Measurements from ENCODE around the gene ACO1. TPM values are rescaled to one million over a fixed set of nuclear protein-coding genes. Genes with fewer than 3 reads are reported as not detected.
A peak's percentile ranks its signal among the peaks of the same experiment; 100 is the strongest.

Gene ACO1
- polyA plus RNA-seq, 12 donors: 14.2 to 31.0 (median 26.7) TPM; not detected in 1

DNA sequence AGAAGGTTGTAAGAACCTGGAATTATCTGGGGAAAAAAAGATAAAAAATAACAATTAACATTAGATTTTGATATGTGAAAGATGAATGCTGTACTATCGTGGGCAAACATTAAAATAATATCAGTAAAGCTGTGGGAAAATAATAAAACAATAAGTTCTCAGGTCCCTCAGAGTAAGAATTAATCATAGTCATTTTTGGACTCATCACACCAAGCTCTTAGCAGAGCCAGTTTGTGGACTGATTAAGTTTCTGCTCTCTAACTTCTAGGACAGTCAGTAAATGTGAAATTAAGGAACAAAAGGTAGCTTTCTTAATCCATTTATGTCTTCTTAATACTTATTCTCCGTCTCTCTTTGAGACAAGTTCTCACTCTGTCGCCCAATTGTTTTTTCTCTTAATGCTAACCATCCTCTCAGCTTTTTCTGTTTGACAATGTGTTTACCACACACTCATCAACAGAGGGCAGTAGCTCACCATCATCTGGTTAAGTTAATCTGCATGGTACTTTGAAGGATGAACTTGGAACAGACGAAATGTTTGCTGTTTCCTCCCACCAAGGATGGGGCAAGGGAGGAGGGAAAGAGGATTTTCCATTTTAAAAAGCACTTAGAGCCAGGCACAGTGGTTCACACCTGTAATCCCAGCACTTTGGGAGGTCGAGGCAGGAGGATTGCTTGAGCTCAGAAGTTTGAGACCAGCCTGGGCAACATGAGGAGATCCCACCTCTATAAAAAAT, 5.3 kb upstream of the ACO1 start:
- DNase-seq: peak; percentile 76

DNA sequence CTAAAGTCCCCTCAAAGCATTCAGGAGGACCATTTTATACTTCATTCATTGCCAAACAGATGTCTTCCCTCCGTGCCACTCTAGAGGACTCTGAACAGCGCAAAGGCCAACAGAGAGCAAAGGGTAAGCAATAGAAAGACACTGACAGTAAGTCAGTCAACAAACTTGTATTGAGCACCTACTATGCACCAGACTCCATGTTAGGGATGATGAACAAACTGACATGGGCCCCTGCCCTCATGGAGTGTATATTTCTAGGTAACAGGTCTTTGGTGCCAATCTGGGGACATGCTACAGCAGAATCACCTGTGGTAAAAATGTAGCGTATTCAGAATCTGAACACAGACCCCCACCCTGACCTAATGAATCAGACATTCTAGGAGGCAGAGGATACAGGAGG, 3.5 kb upstream of the ACO1 start:
- no peak for DNase-seq

DNA sequence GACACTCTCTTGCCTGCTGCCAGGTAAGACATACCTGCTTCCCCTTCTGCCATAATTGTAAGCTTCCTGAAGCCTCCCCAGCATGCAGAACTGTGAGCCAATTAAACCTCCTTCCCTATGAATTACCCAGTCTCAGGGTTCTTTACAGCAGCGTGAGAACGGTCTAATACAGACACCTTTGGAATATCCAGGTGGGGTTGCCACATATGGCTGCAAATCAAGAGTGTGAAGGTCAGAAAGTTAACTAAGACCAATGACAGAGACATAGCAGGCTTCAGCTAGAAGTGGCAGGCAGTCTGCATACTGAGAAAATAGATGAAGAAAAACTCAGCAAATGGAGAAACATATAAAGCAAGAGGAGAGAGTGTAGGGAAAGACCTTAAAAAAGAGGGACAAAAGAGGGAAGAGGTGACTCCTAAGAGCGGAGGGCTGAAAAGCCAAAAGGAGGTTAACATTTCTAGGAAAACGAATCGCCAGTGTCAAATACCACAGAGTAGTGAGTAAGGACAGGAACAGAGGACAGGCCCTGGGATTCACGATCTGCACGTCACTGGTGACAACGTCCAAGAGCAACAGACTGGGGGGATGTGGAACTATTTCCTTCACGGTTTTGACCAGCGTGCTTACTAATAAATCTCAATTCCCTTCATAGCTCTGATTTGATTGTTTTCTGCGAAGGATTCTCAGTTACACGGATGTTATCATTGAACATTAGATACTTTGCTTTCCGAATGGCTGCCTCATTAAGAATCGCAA, 1.7 kb upstream of the ACO1 start:
- DNase-seq: no peak

DNA sequence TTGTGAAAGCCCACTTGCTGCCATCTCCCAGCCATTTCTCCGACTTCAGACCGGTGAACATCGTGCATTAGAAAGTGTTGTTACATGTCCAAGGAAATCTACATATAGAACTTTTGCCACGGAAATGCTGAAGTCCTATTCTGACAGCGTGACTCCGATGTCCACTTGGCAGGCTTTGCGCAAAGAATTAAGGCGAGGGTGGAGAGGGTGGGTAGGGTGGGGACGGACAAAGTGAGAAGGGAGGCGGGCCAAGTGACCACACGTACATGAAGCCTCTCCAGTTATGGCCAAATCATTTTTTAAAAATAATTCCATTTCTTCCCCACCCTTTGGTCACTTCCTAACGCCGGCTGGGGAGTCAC, 460 bp upstream of the ACO1 start:
- DNase-seq: no peak

DNA sequence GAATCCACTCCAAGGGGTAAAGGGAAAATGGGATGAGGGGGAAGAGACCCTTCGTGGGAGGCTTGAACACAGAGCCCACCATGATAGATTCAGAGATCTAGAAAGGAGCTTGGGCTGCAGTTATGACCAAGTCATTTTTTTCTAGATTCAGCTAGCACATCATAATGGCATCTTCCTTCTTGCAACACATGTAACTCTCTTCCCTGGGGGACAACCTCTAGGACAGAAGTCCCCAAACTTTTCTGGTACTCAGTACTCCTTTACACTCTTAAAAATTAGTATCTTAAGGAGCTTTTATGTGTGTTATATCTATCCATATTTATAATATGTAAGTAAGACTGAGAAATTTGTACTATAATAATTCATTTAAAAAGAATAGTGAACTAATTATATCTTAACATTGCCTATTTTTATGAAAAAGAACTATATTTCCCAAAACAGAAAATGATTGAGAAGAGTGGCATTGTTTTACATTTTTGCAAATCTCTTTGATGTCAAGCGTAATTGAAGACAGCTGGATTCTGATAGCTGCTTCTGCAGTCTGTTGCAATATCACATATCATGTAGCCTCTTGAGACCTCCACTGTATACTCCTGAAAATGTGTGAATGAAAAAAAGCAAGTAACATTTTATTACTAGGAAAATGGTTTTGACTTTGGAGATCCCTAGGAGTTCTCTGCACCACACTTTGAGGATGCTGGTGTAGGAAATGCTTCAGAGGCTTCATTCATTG, 875 bp downstream of the ACO1 start:
- no peak for DNase-seq

DNA sequence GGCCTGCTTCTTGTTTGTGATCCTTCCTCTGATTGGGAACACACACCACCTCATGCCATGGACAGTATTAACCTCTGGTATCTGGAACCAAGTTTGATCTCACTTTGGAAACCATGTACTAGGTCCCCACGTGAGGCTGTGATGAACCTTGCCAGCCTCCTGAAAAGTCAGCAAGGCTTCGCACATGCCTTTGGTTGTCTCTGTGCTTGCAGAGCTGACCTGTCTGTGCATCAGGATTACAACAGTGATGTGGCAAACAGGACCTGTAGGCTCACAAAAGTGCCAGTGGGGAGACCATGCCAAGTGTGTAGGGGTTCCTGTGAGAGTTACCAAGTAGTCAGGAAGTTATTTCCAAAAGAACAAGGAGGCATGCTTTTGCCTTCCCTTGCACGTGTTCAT, 1.4 kb downstream of the ACO1 start:
- DNase-seq: no peak

DNA sequence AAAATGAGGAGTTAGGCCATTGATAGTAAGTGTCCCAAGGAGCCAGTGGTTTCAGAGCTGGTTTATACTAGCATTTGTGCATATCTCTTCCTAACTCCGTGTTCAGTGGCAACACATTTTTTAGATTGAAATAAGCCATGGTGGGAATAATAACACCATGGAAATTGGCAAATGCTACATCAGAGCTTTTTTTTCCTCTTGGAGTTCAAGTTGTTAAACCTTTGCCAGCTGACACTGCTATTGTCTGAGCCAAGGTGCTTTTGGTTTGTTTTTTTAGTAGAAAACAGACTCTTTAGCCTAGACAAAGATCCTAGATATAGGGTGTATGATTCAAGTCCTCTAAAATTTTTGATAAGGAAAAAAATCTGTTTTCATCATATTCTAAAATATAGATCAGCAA, 2.8 kb downstream of the ACO1 start:
- DNase-seq: no peak

DNA sequence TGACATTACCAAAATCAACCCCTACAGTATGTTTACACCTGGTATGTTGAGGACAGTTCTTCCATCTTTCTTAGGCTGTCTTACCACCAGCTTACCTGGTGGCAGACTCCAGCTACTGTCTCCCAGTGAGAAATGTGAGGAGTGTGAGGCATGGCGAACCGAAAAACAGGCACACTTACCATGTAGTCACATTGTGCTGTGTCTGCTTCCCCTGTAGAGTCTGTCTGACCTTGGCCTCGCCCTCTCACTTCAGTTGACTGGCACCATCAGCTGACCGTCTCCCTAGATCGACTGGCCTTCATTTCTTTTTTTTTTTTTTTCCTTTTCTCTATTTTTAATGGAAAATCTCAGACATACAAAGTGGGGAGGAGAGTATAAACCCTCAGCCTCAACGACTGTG, 4.9 kb downstream of the ACO1 start:
- DNase-seq: no peak

DNA sequence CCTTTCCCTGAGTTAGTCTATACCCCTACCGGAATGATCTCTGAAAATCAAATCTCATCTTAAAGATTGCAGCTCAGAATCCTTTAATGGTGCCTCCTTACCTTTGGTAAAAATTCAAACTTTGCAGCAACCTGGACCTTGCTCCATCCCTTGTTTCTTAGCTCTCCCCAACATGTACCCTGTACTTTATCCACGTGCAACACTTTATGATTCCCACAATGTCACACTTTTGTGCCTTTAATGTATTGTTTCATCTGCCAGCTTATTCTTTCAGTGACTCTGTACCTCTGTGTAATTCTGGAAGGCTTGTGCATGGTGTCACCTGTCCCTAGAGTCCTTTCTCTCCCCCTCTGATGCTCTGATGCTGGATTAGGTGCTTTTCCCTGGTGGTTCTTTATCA, 9.5 kb downstream of the ACO1 start:
- DNase-seq: no peak

DNA sequence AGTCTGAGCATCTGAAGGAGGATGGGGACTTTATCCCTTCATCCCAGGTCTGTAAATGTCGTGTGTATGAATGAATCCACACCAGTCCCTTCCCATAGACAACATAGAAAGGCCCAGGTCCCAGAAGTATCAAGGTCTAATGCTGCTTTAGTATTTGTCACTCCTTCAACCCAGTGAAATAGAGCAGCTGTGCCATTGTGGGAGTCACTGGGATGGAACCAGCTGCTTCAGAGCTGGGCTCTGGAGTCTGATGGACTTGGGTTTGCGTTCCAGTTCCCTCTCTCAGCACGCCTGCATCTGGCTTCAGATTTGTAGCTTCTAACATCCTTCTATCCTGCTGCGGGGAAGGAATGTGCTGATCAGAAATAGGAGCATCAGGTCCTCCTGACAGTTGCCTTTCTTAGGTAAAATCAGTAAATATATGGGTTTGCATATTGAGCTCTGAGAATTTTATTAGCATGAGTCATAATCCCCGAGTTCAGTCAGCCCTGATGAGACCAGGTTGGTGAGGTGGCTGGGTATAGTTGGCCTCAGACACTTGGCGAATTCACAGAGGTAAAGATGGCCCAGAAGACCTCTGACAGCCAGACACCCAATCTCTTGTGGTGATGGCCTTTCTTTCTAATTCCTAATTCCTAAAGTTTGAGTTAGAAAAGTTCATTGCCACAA, 10.1 kb downstream of the ACO1 start:
- DNase-seq: no peak

DNA sequence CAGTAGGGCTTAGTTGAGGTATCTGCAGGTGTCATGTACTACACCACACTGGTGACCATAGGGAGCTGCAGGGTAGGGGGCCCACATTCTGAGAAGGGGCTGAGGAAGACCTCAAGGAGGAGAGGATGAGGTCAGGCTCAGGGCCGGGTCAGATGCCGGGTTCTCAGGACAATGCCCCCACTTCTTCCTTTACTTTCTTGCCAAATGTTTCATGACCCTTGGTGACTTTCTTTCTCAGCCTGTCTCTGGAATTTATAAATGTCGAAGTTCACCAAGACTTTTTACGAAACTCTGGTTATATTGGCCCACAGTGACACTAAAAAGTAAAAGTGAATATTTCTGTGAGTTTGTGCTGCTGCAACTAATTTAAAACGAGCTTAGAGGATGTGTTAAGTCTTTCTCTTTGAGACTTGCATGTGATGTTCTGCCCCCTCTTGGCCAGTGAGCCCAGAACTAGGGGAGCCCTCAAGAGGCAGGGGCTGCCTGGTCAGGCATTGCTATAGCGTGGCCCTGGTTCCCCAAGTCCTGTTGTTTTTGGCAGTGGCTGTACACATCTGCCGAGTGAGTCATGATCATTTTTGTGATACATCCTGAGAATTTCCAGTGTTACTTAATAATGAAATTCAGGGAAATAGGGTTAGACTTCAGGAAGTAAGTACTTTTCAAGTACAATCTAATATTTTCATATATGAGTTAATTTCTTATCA, 11.2 kb downstream of the ACO1 start:
- peak; percentile 32 for DNase-seq

DNA sequence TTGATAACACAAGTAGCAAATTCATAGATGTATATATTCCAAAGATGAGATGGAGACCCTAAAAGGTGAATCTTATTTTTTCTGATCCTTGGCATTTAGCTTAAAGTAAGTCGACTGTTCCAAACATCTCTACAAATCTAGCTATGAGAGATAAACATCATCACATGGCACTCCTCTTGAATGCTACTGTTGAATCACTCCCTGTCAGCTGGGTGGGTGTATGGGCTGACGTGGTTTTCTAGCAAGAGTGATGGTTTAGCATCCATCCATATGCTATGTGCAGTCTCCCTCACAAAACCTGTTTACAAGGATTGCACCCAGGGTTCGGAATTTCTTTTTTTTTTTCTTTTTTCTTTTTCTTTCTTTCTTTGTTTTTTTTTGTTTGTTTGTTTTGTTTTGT, 13.8 kb downstream of the ACO1 start:
- DNase-seq: no peak

DNA sequence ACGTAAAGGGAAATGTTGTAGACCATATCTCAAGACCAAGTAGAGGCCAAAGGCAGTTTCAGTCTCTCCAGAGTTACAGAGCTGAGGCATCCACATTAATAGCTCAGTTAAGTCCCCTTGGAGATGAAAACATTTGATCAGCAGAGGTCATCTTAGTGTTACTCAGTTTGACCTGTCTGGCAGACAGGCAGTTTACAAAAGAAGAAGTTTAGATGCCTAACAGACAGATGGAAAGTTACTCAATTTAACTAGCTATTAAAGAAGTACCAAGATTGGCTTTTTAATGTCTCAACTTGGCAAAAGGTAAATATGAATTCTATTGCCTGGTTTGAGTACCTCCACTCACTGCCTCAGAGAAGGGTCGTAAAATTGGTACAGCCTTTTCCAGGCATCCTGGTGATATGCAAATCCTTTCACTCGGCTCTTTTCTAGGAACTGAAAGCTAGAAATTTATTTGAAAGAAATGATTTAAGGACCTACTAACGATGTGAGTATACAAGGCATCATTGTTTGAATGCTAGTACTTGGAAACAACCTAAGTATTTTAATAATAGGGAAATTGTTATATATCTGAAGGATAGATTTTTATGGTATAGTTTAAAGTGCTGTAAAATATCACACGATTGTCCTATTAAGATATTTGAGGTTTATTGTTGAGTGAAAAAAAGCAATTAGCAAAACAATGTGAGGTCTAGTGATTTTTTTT, 14.8 kb downstream of the ACO1 start:
- DNase-seq: no peak

DNA sequence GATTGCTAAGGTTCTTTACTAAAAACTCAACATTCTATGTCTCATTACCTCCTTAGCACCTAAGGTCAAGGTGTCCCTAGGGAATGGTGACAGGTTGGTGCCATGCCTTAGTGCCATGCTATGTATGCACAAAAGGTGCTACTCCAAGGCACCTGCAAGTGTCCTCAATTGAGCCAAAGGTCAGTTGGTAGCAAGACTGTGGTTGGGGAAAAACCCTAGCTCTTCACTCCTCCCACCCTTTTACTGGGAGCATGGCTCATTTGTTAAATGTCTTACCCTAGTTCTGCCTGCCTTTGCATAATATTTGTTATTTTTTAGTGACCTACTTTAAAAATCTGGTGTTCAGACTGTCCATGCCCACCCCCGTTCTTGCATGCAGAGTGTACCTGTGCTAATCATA, 17.0 kb downstream of the ACO1 start:
- no peak for DNase-seq

DNA sequence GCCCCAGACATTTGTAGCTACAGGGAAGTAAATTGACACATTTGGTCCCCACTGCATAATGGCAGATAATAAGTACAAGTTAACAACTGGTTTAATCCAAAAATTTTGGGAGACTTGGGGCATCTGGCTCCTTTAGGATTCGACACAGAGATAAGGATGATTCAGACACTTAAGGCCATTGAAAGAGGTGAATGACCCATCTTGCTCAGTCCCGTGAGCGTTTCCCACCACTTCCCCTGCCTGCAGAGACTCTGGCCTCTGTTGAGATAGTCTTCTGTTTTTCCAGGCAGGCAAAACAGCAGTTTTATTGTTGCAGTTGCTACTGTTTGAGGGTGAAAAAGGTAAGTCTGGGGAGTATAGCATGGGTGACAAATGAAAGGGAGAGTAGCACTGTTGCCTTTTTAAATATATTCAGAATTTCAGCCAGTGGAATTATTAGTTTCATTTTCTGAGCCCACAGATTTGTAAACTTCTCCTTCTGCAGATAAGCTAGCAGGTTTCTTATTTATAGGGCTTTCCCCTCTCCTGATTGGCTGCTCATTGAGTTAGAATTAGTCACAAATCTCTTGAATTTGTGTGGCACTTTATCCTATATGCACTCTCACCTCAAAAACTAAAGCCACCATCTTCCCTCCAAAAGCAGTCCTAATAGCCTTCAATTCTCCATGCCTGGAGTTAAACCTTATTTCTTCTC, 19.3 kb downstream of the ACO1 start:
- DNase-seq: no peak

DNA sequence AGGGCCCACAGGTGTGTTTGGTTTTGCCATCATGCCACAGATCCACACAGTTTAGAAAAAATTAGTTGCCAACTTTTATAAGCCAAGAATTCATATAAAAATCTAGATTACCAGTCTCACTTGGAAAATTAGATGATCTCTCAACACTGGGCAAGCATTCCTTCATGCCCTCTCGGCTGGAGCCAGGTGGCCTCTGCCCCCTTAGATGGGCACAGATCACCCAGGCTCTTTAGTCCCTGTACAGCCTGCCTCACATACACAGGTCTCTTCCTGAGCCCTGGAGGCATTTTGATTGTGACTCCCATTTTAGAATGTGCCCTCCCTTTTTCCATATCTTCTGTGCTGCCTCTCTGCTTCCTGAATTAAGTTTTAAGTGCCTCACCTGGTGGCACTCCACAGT, 20.0 kb downstream of the ACO1 start:
- no peak for DNase-seq

DNA sequence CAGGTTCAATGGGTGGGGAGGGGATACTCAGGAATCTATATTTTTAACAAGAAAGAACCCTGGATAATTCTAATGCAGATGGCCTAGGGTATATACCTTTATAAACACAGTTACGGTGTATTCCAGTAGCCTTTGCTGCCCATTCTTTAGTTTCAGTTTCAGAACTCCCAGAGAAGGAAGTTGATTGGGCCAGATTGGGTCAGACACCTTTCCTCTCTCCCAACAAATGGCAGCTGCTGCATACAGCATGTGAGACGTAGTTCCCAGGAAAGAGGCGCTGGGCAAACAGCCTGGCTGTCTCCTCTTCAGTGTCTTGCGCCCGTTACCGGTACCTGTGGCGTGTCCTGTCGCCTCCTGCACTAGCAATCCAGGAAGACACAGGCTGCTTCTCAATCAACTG, 20.4 kb downstream of the ACO1 start:
- DNase-seq: no peak

DNA sequence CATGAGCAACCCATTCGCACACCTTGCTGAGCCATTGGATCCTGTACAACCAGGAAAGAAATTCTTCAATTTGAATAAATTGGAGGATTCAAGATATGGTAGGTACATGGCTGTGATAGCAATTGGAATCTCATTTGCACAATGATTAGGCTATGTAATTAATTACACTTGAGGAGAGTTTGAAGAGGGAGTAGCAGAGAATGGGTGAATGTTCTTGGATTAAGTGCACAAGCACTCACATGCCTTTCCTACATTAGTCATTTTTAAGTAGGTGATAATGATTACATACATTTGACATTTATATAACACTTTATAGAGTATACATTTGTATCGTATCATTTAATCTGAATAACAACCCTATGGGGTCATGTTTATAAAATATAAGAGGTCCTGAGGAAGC, 21.1 kb downstream of the ACO1 start:
- DNase-seq: no peak

DNA sequence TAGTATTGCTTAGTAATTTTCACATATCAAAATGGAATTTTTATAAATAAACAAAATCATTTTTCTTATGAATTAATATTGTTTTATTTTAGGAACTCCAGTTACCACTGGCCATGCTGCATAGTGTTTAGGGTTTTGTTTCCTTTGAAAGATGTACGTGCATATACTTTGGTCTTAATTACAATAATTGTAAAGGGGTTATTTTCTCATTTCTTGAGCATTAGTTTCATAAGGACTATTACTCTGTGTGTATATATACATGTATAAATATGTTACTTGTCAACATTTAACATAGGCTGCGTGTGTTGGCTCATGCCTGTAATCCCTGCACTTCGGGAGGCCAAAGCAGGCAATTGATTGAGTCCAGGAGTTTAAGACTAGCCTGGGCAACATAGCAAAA, 21.6 kb downstream of the ACO1 start:
- no peak for DNase-seq

DNA sequence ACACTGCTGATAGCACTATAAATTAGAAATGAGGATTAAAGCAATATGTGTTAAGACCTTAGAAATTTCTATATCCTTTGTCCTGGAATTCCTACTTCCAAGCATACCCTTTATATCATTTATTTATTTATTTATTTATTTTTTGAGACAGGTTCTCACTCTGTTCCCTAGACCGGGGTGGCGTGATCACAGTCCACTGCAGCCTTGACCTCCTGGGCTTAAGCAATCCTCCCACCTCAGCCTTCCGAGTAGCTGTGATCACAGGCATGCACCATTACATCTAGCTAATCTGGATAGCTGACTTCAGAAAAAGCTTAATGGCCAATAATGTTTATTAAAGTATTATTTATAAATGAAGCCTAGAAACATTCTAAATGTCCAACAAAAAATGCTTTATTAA, 27.3 kb downstream of the ACO1 start:
- DNase-seq: no peak

DNA sequence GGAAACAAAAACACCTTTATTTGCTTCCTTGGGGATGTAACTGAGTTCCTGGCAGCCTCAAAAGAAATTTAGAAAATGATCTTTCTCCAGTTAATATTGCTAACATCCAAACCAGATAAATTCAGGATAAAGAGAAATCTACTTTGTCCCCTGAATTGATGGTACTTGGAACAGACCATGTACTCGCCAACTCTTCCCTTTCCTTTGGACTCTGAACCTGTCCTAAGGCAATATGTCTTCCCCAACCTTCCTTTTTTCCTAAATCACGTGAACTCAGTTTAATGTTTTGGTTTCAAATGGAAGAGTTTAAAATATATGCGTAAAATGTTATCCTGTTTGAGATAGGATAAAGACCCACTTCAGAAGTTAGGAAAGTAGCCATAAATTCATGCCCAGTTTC, 28.0 kb downstream of the ACO1 start:
- no peak for DNase-seq
